Measurements from ENCODE around the gene GBE1. TPM values are rescaled to one million over a fixed set of nuclear protein-coding genes. Genes with fewer than 3 reads are reported as not detected.

The GBE1 gene
- total and polyA plus RNA-seq, 9 of the 15 experiments (the other 6 are each of a cell fraction or from before 2014, with no cell fraction given) = 7.9 to 25.6 (median 13.1) TPM

DNA sequence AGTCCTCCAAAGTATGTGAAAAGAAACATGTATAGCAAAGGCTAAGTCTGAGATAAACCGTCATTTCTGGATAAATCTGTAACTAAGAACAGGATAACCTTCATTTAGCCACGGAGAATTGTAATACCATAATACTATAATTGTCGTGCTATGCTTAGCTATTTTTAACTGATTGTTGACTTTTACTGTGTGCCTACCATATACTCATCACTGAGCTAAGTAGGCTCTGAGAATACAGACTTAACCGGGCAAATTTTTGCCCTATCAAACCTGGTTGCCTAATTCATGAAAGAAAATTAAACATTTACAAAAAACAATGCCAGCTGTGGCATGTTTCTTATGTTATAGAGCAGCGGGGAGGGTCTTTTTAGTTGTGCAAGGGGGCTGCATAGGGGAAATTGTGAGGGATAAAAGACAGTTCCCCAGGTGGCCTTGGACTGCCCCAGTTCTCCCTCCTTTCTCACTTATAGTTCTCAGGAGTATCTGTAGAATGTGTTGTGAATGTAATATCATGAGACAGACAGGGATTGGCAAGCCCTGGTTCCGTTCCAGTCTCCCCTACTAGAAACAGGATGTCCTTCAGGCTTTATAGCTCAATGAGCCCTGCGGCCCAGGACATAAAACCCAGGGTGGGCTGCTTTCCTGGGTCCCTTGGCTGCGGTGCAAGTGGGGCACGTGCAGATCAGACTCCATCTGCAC lies 318.5 kb downstream of the GBE1 start:
- no peak for ATAC-seq
- intact Hi-C loops (cut with micrococcal nuclease) (no loop called here), in situ Hi-C loops (cut with MboI) (no loop called here)
- no peak overlapping the region for H3K4me3 ChIP-seq
- no peak for FAIRE-seq
- no peak overlapping the region for H2AFZ ChIP-seq (ENCODE audit: low read depth, low read length)
- no peak overlapping the region for H3K4me2 ChIP-seq (ENCODE audit: insufficient read depth, low read length)
- ChIA-PET POLR2A (no interaction called here), CTCF (ENCODE audit: low intra/inter-chr PET ratio) (no interaction called here)
- no peak for DNase-seq (ENCODE audit: extremely low read depth in 1 of 4, low spot score in 3 of 4)
- no TSS peak for BruUV-seq (replicated peaks)
- no peak overlapping the region for H3K9ac ChIP-seq (ENCODE audit: insufficient read depth in 1 of 2, low read depth in 2 of 2, low read length in 2 of 2)
- H3K27me3 ChIP-seq (ENCODE audit: control insufficient read depth in 2 of 2, insufficient read depth in 2 of 2, low read length in 2 of 2) = no peaks in the 10 kb centered on the region
- H3K36me3 ChIP-seq (ENCODE audit: control insufficient read depth, insufficient read depth, low read length) = no peaks in the 10 kb centered on the region
- H3K79me2 ChIP-seq (ENCODE audit: control insufficient read depth, insufficient read depth, low read length) = no peaks in the 10 kb centered on the region
- H3K4me1 ChIP-seq (replicated peaks in 1 of 2; ENCODE audit: control insufficient read depth in 2 of 2, insufficient read depth in 2 of 2, low read length in 2 of 2) = no peaks in the 10 kb centered on the region
- 0% methylated on average over 9 of the region's 9 CpGs for WGBS (ENCODE audit: insufficient coverage, low coverage, missing lambda C conversion rate)
- H3K9me3 ChIP-seq (replicated peaks; ENCODE audit: control insufficient read depth, insufficient read depth, low read depth, low read length) = no peaks in the 10 kb centered on the region
- no peak overlapping the region for H3K27ac ChIP-seq (ENCODE audit: extremely low read depth, low read depth, low read length)
- no peaks in the 10 kb centered on the region for H3K9me1 ChIP-seq (ENCODE audit: control insufficient read depth, insufficient read depth, low read length)
- no peaks in the 10 kb centered on the region for H4K20me1 ChIP-seq (replicated peaks; ENCODE audit: control insufficient read depth, insufficient read depth, low read length)
- TF ChIP-seq ADNP (tag; IDR thresholded peaks at IDR 0.05) = no peak
- no peak for TF ChIP-seq L3MBTL2 (IDR thresholded peaks at IDR 0.05)
- TF ChIP-seq, protein P1, sequence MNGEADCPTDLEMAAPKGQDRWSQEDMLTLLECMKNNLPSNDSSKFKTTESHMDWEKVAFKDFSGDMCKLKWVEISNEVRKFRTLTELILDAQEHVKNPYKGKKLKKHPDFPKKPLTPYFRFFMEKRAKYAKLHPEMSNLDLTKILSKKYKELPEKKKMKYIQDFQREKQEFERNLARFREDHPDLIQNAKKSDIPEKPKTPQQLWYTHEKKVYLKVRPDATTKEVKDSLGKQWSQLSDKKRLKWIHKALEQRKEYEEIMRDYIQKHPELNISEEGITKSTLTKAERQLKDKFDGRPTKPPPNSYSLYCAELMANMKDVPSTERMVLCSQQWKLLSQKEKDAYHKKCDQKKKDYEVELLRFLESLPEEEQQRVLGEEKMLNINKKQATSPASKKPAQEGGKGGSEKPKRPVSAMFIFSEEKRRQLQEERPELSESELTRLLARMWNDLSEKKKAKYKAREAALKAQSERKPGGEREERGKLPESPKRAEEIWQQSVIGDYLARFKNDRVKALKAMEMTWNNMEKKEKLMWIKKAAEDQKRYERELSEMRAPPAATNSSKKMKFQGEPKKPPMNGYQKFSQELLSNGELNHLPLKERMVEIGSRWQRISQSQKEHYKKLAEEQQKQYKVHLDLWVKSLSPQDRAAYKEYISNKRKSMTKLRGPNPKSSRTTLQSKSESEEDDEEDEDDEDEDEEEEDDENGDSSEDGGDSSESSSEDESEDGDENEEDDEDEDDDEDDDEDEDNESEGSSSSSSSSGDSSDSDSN (IDR thresholded peaks at IDR 0.05; ENCODE audit: borderline replicate concordance in 1 of 2, low read depth in 2 of 2, low read length in 2 of 2) = no peak
- TF ChIP-seq FOSL1 (tag; conservative IDR thresholded peaks at IDR 0.05) = no peak
- TF ChIP-seq, protein P2, sequence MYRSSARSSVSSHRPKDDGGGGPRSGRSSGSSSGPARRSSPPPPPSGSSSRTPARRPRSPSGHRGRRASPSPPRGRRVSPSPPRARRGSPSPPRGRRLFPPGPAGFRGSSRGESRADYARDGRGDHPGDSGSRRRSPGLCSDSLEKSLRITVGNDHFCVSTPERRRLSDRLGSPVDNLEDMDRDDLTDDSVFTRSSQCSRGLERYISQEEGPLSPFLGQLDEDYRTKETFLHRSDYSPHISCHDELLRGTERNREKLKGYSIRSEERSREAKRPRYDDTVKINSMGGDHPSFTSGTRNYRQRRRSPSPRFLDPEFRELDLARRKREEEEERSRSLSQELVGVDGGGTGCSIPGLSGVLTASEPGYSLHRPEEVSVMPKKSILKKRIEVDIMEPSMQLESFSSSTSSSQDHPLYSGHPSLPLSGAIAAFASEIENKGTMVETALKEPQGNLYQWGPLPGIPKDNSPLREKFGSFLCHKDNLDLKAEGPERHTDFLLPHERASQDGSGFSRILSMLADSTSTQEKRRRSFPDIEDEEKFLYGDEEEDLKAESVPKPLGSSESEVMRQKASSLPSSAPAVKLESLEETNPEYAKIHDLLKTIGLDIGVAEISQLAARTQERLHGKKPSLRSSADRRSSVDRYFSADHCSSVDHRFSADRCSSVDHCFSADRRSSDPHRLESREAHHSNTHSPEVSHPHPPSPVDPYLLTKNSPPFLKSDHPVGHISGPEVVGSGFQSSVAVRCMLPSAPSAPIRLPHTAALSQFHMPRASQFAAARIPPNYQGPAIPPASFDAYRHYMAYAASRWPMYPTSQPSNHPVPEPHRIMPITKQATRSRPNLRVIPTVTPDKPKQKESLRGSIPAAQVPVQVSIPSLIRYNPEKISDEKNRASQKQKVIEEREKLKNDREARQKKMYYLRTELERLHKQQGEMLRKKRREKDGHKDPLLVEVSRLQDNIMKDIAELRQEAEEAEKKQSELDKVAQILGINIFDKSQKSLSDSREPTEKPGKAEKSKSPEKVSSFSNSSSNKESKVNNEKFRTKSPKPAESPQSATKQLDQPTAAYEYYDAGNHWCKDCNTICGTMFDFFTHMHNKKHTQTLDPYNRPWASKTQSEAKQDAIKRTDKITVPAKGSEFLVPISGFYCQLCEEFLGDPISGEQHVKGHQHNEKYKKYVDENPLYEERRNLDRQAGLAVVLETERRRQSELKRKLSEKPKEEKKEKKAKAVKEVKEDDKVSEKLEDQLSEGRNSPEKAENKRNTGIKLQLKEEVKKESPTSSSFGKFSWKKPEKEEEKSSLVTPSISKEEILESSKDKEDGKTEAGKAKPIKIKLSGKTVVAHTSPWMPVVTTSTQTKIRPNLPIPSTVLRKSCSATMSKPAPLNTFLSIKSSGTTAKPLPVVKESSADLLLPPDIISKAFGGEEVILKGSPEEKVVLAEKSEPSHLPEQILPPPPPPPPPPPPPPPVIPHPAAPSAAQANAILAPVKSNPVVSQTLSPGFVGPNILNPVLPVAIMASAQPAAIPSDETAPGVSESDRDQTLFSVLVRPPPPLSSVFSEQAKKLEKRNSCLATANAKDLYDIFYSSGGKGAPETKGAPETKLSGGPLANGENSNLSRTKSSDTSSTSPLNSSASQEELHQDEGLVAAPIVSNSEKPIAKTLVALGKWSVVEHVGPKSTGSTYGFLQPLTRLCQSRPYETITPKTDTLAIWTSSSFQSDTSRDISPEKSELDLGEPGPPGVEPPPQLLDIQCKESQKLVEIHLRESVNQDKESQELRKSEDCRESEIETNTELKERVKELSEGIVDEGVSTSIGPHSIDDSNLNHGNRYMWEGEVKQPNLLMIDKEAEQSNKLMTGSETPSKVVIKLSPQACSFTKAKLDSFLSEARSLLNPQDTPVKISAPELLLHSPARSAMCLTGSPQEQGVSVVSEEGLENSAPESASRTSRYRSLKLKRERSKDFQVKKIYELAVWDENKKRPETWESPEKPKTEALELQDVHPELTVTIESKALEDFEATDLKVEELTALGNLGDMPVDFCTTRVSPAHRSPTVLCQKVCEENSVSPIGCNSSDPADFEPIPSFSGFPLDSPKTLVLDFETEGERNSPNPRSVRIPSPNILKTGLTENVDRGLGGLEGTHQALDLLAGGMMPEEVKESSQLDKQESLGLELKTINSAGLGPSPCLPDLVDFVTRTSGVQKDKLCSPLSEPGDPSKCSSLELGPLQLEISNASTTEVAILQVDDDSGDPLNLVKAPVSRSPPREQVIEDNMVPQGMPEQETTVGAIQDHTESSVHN (IDR thresholded peaks at IDR 0.05; ENCODE audit: borderline replicate concordance in 1 of 2, low read depth in 1 of 2) = no peak
- TF ChIP-seq, protein P3, sequence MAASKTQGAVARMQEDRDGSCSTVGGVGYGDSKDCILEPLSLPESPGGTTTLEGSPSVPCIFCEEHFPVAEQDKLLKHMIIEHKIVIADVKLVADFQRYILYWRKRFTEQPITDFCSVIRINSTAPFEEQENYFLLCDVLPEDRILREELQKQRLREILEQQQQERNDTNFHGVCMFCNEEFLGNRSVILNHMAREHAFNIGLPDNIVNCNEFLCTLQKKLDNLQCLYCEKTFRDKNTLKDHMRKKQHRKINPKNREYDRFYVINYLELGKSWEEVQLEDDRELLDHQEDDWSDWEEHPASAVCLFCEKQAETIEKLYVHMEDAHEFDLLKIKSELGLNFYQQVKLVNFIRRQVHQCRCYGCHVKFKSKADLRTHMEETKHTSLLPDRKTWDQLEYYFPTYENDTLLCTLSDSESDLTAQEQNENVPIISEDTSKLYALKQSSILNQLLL (CRISPR knock-in tag; IDR thresholded peaks at IDR 0.05; ENCODE audit: borderline replicate concordance) = no peak
- no peak for TF ChIP-seq SRSF3 (IDR thresholded peaks at IDR 0.05; ENCODE audit: insufficient read depth, low read length)
- TF ChIP-seq GABPB1 (CRISPR knock-in tag; IDR thresholded peaks at IDR 0.05) = no peak
- TF ChIP-seq RBM22 (IDR thresholded peaks at IDR 0.05; ENCODE audit: low read depth, low read length, poor library complexity, severe bottlenecking) = no peak
